Measurements from ENCODE around the gene WSCD2. TPM values are rescaled to one million over a fixed set of nuclear protein-coding genes. Genes with fewer than 3 reads are reported as not detected.

The WSCD2 gene
- polyA plus RNA-seq, 3 donors, result not detected

DNA sequence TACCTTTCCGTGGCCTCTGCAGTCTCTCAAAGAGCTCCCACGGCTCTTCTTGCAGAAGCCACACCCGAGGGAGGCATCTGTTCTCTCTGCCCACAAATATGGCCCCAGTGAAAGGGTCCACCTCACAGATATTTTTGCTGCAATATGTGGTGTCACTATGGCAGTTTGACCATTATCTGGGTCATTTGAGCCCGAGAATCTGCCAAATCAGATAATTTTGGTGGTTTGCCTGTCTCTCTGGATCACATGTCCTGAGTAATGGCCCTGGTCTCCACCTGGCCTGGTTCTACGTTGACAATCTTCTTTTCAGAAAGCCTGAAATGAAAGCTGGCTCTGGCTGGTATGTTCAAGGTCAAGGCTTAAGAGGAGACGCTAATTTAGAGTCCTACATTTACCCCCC, 5.7 kb upstream of the WSCD2 start:
- peaks cover 19 to 37% (median 21%) of the 10 kb centered on the region in 3 donors for H3K27me3 Mint-ChIP-seq (ENCODE audit: low read depth in 3 of 3)
- H3K27me3 ChIP-seq (ENCODE audit: control insufficient read depth in 2 of 2, insufficient read depth in 2 of 2, low read length in 2 of 2), result peaks cover 16 to 24% of the 10 kb centered on the region in 2 donors
- intact Hi-C loops (cut with micrococcal nuclease), result no loop called here
- no peaks in the 10 kb centered on the region for H3K36me3 Mint-ChIP-seq
- H3K9me3 ChIP-seq (replicated peaks in 1 of 2; ENCODE audit: control insufficient read depth in 1 of 2, insufficient read depth in 1 of 2, low read length in 2 of 2), result no peaks in the 10 kb centered on the region
- H4K20me1 ChIP-seq (ENCODE audit: insufficient read depth, low read length), result no peaks in the 10 kb centered on the region
- H3K27ac Mint-ChIP-seq, result no peak overlapping the region
- 68% methylated on average over 2 of the region's 6 CpGs for WGBS (ENCODE audit: insufficient coverage)
- peaks cover 2% of the 10 kb centered on the region for H3K4me1 Mint-ChIP-seq
- peaks cover 0 to 9% (median 5%) of the 10 kb centered on the region in 7 donors for H3K9me3 Mint-ChIP-seq
- no peak for DNase-seq
- no peak overlapping the region for H3K4me2 ChIP-seq (replicated peaks; ENCODE audit: extremely low read depth, low read length, poor library complexity, severe bottlenecking)
- no peak overlapping the region for H2AFZ ChIP-seq (ENCODE audit: insufficient read depth, low read depth, low read length, poor library complexity, severe bottlenecking)
- no peak overlapping the region for H3K4me3 ChIP-seq (replicated peaks in 1 of 3; ENCODE audit: low read depth in 2 of 3, low read length in 3 of 3)
- TF ChIP-seq, protein P1, sequence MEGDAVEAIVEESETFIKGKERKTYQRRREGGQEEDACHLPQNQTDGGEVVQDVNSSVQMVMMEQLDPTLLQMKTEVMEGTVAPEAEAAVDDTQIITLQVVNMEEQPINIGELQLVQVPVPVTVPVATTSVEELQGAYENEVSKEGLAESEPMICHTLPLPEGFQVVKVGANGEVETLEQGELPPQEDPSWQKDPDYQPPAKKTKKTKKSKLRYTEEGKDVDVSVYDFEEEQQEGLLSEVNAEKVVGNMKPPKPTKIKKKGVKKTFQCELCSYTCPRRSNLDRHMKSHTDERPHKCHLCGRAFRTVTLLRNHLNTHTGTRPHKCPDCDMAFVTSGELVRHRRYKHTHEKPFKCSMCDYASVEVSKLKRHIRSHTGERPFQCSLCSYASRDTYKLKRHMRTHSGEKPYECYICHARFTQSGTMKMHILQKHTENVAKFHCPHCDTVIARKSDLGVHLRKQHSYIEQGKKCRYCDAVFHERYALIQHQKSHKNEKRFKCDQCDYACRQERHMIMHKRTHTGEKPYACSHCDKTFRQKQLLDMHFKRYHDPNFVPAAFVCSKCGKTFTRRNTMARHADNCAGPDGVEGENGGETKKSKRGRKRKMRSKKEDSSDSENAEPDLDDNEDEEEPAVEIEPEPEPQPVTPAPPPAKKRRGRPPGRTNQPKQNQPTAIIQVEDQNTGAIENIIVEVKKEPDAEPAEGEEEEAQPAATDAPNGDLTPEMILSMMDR (IDR thresholded peaks at IDR 0.05), result no peak
- H3K27ac ChIP-seq (ENCODE audit: low read depth in 1 of 2, low read length in 2 of 2), result no peak overlapping the region
- no peaks in the 10 kb centered on the region for H3K4me1 ChIP-seq (ENCODE audit: control insufficient read depth in 1 of 2, insufficient read depth in 2 of 2, low read length in 2 of 2)
- H3K9ac ChIP-seq (ENCODE audit: insufficient read depth, low read length, poor library complexity, severe bottlenecking), result no peak overlapping the region
- H3K36me3 ChIP-seq (replicated peaks in 1 of 2; ENCODE audit: control insufficient read depth in 1 of 2, insufficient read depth in 2 of 2, low read length in 2 of 2), result no peaks in the 10 kb centered on the region
- no peak overlapping the region for H3K4me3 Mint-ChIP-seq
- no peaks in the 10 kb centered on the region for H3K79me2 ChIP-seq (ENCODE audit: insufficient read depth, low read length)

GRCh38 chr12:108125073-108125472, 4.0 kb upstream of the WSCD2 start:
- Histone ChIP-seq H3K4me1 (ENCODE audit: control insufficient read depth in 1 of 2, insufficient read depth in 2 of 2, low read length in 2 of 2) (peaks cover 7 to 12% of the 10 kb centered on the region in 2 donors), H2AFZ (ENCODE audit: insufficient read depth, low read depth, low read length, poor library complexity, severe bottlenecking) (no peak overlapping the region), H3K27me3 (ENCODE audit: control insufficient read depth in 2 of 2, insufficient read depth in 2 of 2, low read length in 2 of 2) (peaks cover 27 to 38% of the 10 kb centered on the region in 2 donors), H3K4me2 (replicated peaks; ENCODE audit: extremely low read depth, low read length, poor library complexity, severe bottlenecking) (no peak overlapping the region), H3K9ac (ENCODE audit: insufficient read depth, low read length, poor library complexity, severe bottlenecking) (no peak overlapping the region), H3K36me3 (replicated peaks in 1 of 2; ENCODE audit: control insufficient read depth in 1 of 2, insufficient read depth in 2 of 2, low read length in 2 of 2) (no peaks in the 10 kb centered on the region), H4K20me1 (ENCODE audit: insufficient read depth, low read length) (no peaks in the 10 kb centered on the region), H3K4me3 (replicated peaks in 1 of 3; ENCODE audit: low read depth in 2 of 3, low read length in 3 of 3) (no peak overlapping the region), H3K79me2 (ENCODE audit: insufficient read depth, low read length) (no peaks in the 10 kb centered on the region), H3K9me3 (replicated peaks in 1 of 2; ENCODE audit: control insufficient read depth in 1 of 2, insufficient read depth in 1 of 2, low read length in 2 of 2) (peaks cover 0 to 8% of the 10 kb centered on the region in 2 donors), H3K27ac (ENCODE audit: low read depth in 1 of 2, low read length in 2 of 2) (no peak overlapping the region)
- DNase-seq, result no peak
- peaks cover 0 to 10% (median 6%) of the 10 kb centered on the region in 7 donors for H3K9me3 Mint-ChIP-seq
- peaks cover 33 to 49% (median 37%) of the 10 kb centered on the region in 3 donors for H3K27me3 Mint-ChIP-seq (ENCODE audit: low read depth in 3 of 3)
- H3K36me3 Mint-ChIP-seq, result no peaks in the 10 kb centered on the region
- H3K4me1 Mint-ChIP-seq, result peaks cover 6% of the 10 kb centered on the region
- no peak overlapping the region for H3K27ac Mint-ChIP-seq
- intact Hi-C loops (cut with micrococcal nuclease), result no loop called here
- no peak overlapping the region for H3K4me3 Mint-ChIP-seq
- TF ChIP-seq, protein P1 (IDR thresholded peaks at IDR 0.05), result no peak
- WGBS (ENCODE audit: insufficient coverage), result no CpG with 5 or more reads among the region's 4 CpGs
